ENCODE measurements around the gene NPEPL1.
A peak's percentile ranks its signal among the peaks of the same experiment; 100 is the strongest.
"Not testable (repeated sequence)": the region's sequence is repeated elsewhere in the genome, so short reads cannot be mapped to it uniquely, and the experiment has no call there.

Gene NPEPL1

GRCh38 chr20:58692579-58693225 is at the start of gene NPEPL1:
NPEPL1 (plus strand) TSS chr20:58692800; CDS start chr20:58692901, 101 bp downstream.
- peak; percentile 95 for DNase-seq (ENCODE audit: low spot score)

- not testable (repeated sequence) for DNase-seq (ENCODE audit: low spot score)
Measured at GRCh38 chr20:58642896-58643295, 49.7 kb upstream of the NPEPL1 start.

GRCh38 chr20:58645412-58645968 is 47.1 kb upstream of the NPEPL1 start:
- DNase-seq (ENCODE audit: low spot score): no peak

GRCh38 chr20:58646257-58646656 is 46.3 kb upstream of the NPEPL1 start:
- no peak for DNase-seq (ENCODE audit: low spot score)

- no peak for DNase-seq (ENCODE audit: low spot score)
Measured at GRCh38 chr20:58646703-58647102, 45.9 kb upstream of the NPEPL1 start.

- no peak for DNase-seq (ENCODE audit: low spot score)
Measured at GRCh38 chr20:58647162-58647795, 45.3 kb upstream of the NPEPL1 start.

GRCh38 chr20:58647796-58648501 is 44.7 kb upstream of the NPEPL1 start:
- DNase-seq (ENCODE audit: low spot score): peak; percentile 46

GRCh38 chr20:58648502-58648825 is 44.1 kb upstream of the NPEPL1 start:
- not testable (repeated sequence) for DNase-seq (ENCODE audit: low spot score)

GRCh38 chr20:58649288-58650180 is 43.1 kb upstream of the NPEPL1 start:
- DNase-seq (ENCODE audit: low spot score): no peak

GRCh38 chr20:58650181-58650775 is 42.3 kb upstream of the NPEPL1 start:
- DNase-seq (ENCODE audit: low spot score): peak; percentile 60

- peak; percentile 96 for DNase-seq (ENCODE audit: low spot score)
Measured at GRCh38 chr20:58650776-58651558, 41.6 kb upstream of the NPEPL1 start, which contains the start of gene STX16. STX16 (plus strand) TSS chr20:58651283; CDS start chr20:58652007, 724 bp downstream.

GRCh38 chr20:58651559-58651945 is 41.0 kb upstream of the NPEPL1 start:
- no peak for DNase-seq (ENCODE audit: low spot score)

GRCh38 chr20:58651946-58652605 is 40.5 kb upstream of the NPEPL1 start:
- DNase-seq (ENCODE audit: low spot score): peak; percentile 82

- DNase-seq (ENCODE audit: low spot score): no peak
Measured at GRCh38 chr20:58652606-58653294, 39.9 kb upstream of the NPEPL1 start.

GRCh38 chr20:58654337-58654736 is 38.3 kb upstream of the NPEPL1 start:
- DNase-seq (ENCODE audit: low spot score): no peak

- no peak for DNase-seq (ENCODE audit: low spot score)
Measured at GRCh38 chr20:58655328-58656107, 37.1 kb upstream of the NPEPL1 start.

- no peak for DNase-seq (ENCODE audit: low spot score)
Measured at GRCh38 chr20:58656831-58657230, 35.8 kb upstream of the NPEPL1 start.

GRCh38 chr20:58657262-58657661 is 35.3 kb upstream of the NPEPL1 start:
- no peak for DNase-seq (ENCODE audit: low spot score)

GRCh38 chr20:58657986-58658385 is 34.6 kb upstream of the NPEPL1 start:
- DNase-seq (ENCODE audit: low spot score): no peak
